LNCAP (cell line): ENCODE results near the gene UBE2O.

Experiments
- CTCF ChIP-seq: fragments of 450-650 bp; IDR thresholded peaks from 2 replicates; pipeline ENCODE4 v1.5.1; 2017; ENCODE audit warnings: mild to moderate bottlenecking

UBE2O gene

GRCh38 chr17:76369804-76370203 is 83.1 kb downstream of the UBE2O start:
- TF ChIP-seq CTCF: no peak

GRCh38 chr17:76369379-76369778 is 83.6 kb downstream of the UBE2O start:
- TF ChIP-seq CTCF: no peak

GRCh38 chr17:76368545-76368944 is 84.4 kb downstream of the UBE2O start:
- TF ChIP-seq CTCF: no peak

- TF ChIP-seq CTCF: no peak
Measured at GRCh38 chr17:76367642-76368041, 85.3 kb downstream of the UBE2O start.

GRCh38 chr17:76366247-76366646 is 86.7 kb downstream of the UBE2O start:
- TF ChIP-seq CTCF: no peak

GRCh38 chr17:76365256-76365903 is 87.6 kb downstream of the UBE2O start:
- TF ChIP-seq CTCF: peak; percentile 58

- TF ChIP-seq CTCF: no peak
Measured at GRCh38 chr17:76363107-76363842, 89.7 kb downstream of the UBE2O start.
